Mesenchymal stem cell (in vitro differentiated cells and primary cell): Measurements from ENCODE around the gene WEE2.

Source experiments
- DNase-seq: peaks from one replicate; pipeline ENCODE4 v3.0.0-alpha.2; 2013
- H2AFZ ChIP-seq: one replicate; pipeline ENCODE4 v1.6.1; 2013; ENCODE audit warnings: low read depth, mild to moderate bottlenecking, control low read depth, inconsistent platforms, low read length, moderate library complexity
- H2AK5ac ChIP-seq: 2 replicates; pipeline ENCODE4 v1.6.1; 2013; ENCODE audit warnings: low read length, moderate library complexity, mild to moderate bottlenecking, inconsistent platforms; ENCODE audit not compliant: severe bottlenecking
- H2BK120ac ChIP-seq: one replicate; pipeline ENCODE4 v1.6.1; 2013; ENCODE audit warnings: low read depth, mild to moderate bottlenecking, inconsistent platforms, low read length, moderate library complexity
- H2BK12ac ChIP-seq, 2 experiments: one replicate each; pipeline ENCODE4 v1.6.1; 2013; ENCODE audit warnings: inconsistent platforms in 2 of 2, low read length in 2 of 2, mild to moderate bottlenecking in 2 of 2, moderate library complexity in 2 of 2, control low read depth in 1 of 2
- H2BK15ac ChIP-seq: one replicate; pipeline ENCODE4 v1.6.1; 2013; ENCODE audit warnings: mild to moderate bottlenecking, low read depth, inconsistent platforms; ENCODE audit not compliant: poor library complexity, severe bottlenecking
- H2BK5ac ChIP-seq: 2 replicates; pipeline ENCODE4 v1.6.1; 2013; ENCODE audit warnings: low read depth, mild to moderate bottlenecking, low read length, control low read depth, inconsistent platforms; ENCODE audit not compliant: poor library complexity, severe bottlenecking
- H3K14ac ChIP-seq, 2 experiments: one replicate each; pipeline ENCODE4 v1.6.1; 2013; ENCODE audit warnings: inconsistent platforms in 2 of 2, low read length in 2 of 2, control low read depth in 1 of 2, mild to moderate bottlenecking in 1 of 2, moderate library complexity in 1 of 2
- H3K18ac ChIP-seq, 2 experiments: one replicate each; pipeline ENCODE4 v1.6.1; 2013; ENCODE audit warnings: inconsistent platforms in 2 of 2, low read length in 2 of 2, control low read depth in 1 of 2, low read depth in 1 of 2, mild to moderate bottlenecking in 1 of 2
- H3K23ac ChIP-seq, 2 experiments: one replicate each; pipeline ENCODE4 v1.6.1; 2013; ENCODE audit warnings: inconsistent platforms in 2 of 2, low read length in 2 of 2, mild to moderate bottlenecking in 2 of 2, moderate library complexity in 2 of 2, control low read depth in 1 of 2
- H3K27ac ChIP-seq: 2 replicates; pipeline ENCODE4 v1.5.1; 2013; ENCODE audit warnings: mild to moderate bottlenecking, moderate library complexity, low read length, control low read depth, inconsistent platforms; ENCODE audit not compliant: poor library complexity, severe bottlenecking
- H3K27me3 ChIP-seq, 2 experiments: 2 replicates each; pipeline versions ENCODE4 v1.6.1 to v1.7.0; 2013; ENCODE audit warnings: low read length in 2 of 2, mild to moderate bottlenecking in 2 of 2, moderate library complexity in 2 of 2, control low read depth in 1 of 2, inconsistent platforms in 1 of 2; ENCODE audit not compliant: control insufficient read depth in 1 of 2, insufficient read depth in 1 of 2
- H3K36me3 ChIP-seq, 2 experiments: 2 replicates each; pipeline versions ENCODE4 v1.6.1 to v1.7.0; 2013; ENCODE audit warnings: low read length in 2 of 2, control low read depth in 1 of 2, inconsistent platforms in 1 of 2, low read depth in 1 of 2, mild to moderate bottlenecking in 1 of 2; ENCODE audit not compliant: insufficient read depth in 2 of 2, control insufficient read depth in 1 of 2
- H3K4ac ChIP-seq, 2 experiments: one replicate each; pipeline ENCODE4 v1.6.1; 2013; ENCODE audit warnings: inconsistent platforms in 2 of 2, low read length in 2 of 2, mild to moderate bottlenecking in 2 of 2, moderate library complexity in 2 of 2, control low read depth in 1 of 2, low read depth in 1 of 2
- H3K4me1 ChIP-seq: 2 replicates; pipeline ENCODE4 v1.6.1; 2013; ENCODE audit warnings: low read depth, low read length, control low read depth; ENCODE audit not compliant: control insufficient read depth, insufficient read depth
- H3K4me2 ChIP-seq: 2 replicates; pipeline ENCODE4 v1.6.1; 2013; ENCODE audit warnings: low read length, mild to moderate bottlenecking, inconsistent platforms; ENCODE audit not compliant: poor library complexity, severe bottlenecking
- H3K4me3 ChIP-seq, 2 experiments: 2 replicates each; pipeline versions ENCODE4 v1.5.1 to v1.7.0; 2013; ENCODE audit warnings: low read length in 2 of 2, mild to moderate bottlenecking in 2 of 2, control low read depth in 1 of 2, low read depth in 1 of 2; ENCODE audit not compliant: insufficient read depth in 1 of 2
- H3K79me1 ChIP-seq: replicated peaks from 2 replicates; pipeline ENCODE4 v1.6.1; 2013; ENCODE audit warnings: mild to moderate bottlenecking, control low read depth, low read length, inconsistent platforms; ENCODE audit not compliant: poor library complexity, severe bottlenecking
- H3K9ac ChIP-seq: 2 replicates; pipeline ENCODE4 v1.7.0; 2013; ENCODE audit warnings: mild to moderate bottlenecking, low read length, moderate library complexity
- H3K9me3 ChIP-seq: 2 replicates; pipeline ENCODE4 v1.7.0; 2013; ENCODE audit warnings: mild to moderate bottlenecking, low read length; ENCODE audit not compliant: control insufficient read depth
- H4K8ac ChIP-seq: one replicate; pipeline ENCODE4 v1.6.1; 2013; ENCODE audit warnings: inconsistent platforms, mild to moderate bottlenecking, low read length, moderate library complexity
- H4K91ac ChIP-seq: one replicate; pipeline ENCODE4 v1.6.1; 2013; ENCODE audit warnings: mild to moderate bottlenecking, low read length, inconsistent platforms
- WGBS: methylation state at CpG from one replicate; pipeline ENCODE4 v1.1.7; 2013; ENCODE audit warnings: mixed read lengths; 5-methylcytosine and 5-hydroxymethylcytosine counted together

The WEE2 gene

GRCh38 chr7:141691540-141691939 is 16.6 kb upstream of the WEE2 start:
- Histone ChIP-seq H3K27me3 (no peaks in the 10 kb centered on the region), H3K4me1 (peaks cover 4% of the 10 kb centered on the region), H3K27ac (no peak overlapping the region), H3K9me3 (no peaks in the 10 kb centered on the region), H3K4ac (no peak overlapping the region), H2BK5ac (no peak overlapping the region), H4K91ac (no peak overlapping the region), H2AK5ac (no peak overlapping the region), H4K8ac (no peak overlapping the region), H3K9ac (no peak overlapping the region), H3K23ac (no peak overlapping the region), H2BK120ac (no peak overlapping the region), H3K36me3 (no peaks in the 10 kb centered on the region), H2BK12ac (no peak overlapping the region), H3K14ac (no peak overlapping the region), H3K4me3 (no peak overlapping the region), H3K79me1 (peaks cover 34% of the 10 kb centered on the region), H3K18ac (no peak overlapping the region), H2BK15ac (no peak overlapping the region), H2AFZ (no peak overlapping the region), H3K4me2 (no peak overlapping the region)
- 83% methylated on average over 1 of the region's 3 CpGs for WGBS
- no peak for DNase-seq

- Histone ChIP-seq H3K36me3 (no peaks in the 10 kb centered on the region), H3K9ac (no peak overlapping the region), H3K9me3 (no peaks in the 10 kb centered on the region), H2AFZ (no peak overlapping the region), H2BK5ac (no peak overlapping the region), H2AK5ac (no peak overlapping the region), H3K4me1 (peaks cover 5% of the 10 kb centered on the region), H2BK15ac (no peak overlapping the region), H2BK12ac (no peak overlapping the region), H3K4me2 (no peak overlapping the region), H2BK120ac (no peak overlapping the region), H3K18ac (no peak overlapping the region), H3K27ac (no peak overlapping the region), H3K4ac (no peak overlapping the region), H4K8ac (no peak overlapping the region), H3K79me1 (peaks cover 34% of the 10 kb centered on the region), H4K91ac (no peak overlapping the region), H3K4me3 (no peak overlapping the region), H3K27me3 (no peaks in the 10 kb centered on the region), H3K14ac (no peak overlapping the region), H3K23ac (no peak overlapping the region)
- DNase-seq = no peak
- 100% methylated on average over 2 of the region's 4 CpGs for WGBS
Measured at GRCh38 chr7:141691961-141692360, 16.2 kb upstream of the WEE2 start.

- Histone ChIP-seq H3K27ac (no peak overlapping the region), H3K23ac (no peak overlapping the region), H2BK12ac (no peak overlapping the region), H4K91ac (no peak overlapping the region), H2BK5ac (no peak overlapping the region), H2BK15ac (no peak overlapping the region), H3K14ac (no peak overlapping the region), H3K9me3 (no peaks in the 10 kb centered on the region), H3K18ac (no peak overlapping the region), H3K4me3 (no peak overlapping the region), H3K4ac (no peak overlapping the region), H2AK5ac (no peak overlapping the region), H3K79me1 (peaks cover 34% of the 10 kb centered on the region), H3K4me1 (peaks cover 8% of the 10 kb centered on the region), H3K36me3 (no peaks in the 10 kb centered on the region), H3K27me3 (no peaks in the 10 kb centered on the region), H2BK120ac (no peak overlapping the region), H3K4me2 (no peak overlapping the region), H4K8ac (no peak overlapping the region), H3K9ac (no peak overlapping the region), H2AFZ (no peak overlapping the region)
- 92% methylated on average over 2 of the region's 3 CpGs for WGBS
- no peak for DNase-seq
Measured at GRCh38 chr7:141693082-141693481, 15.1 kb upstream of the WEE2 start.

GRCh38 chr7:141695803-141696289 is 12.3 kb upstream of the WEE2 start:
- Histone ChIP-seq H3K9ac (no peak overlapping the region), H2BK15ac (no peak overlapping the region), H3K4me1 (peaks cover 10% of the 10 kb centered on the region), H2BK120ac (no peak overlapping the region), H3K27me3 (no peaks in the 10 kb centered on the region), H3K27ac (no peak overlapping the region), H3K4me3 (no peak overlapping the region), H3K4me2 (no peak overlapping the region), H2AFZ (no peak overlapping the region), H2BK12ac (no peak overlapping the region), H3K23ac (no peak overlapping the region), H3K9me3 (no peaks in the 10 kb centered on the region), H3K79me1 (peaks cover 34% of the 10 kb centered on the region), H3K36me3 (no peaks in the 10 kb centered on the region), H4K8ac (no peak overlapping the region), H4K91ac (no peak overlapping the region), H3K18ac (no peak overlapping the region), H3K14ac (no peak overlapping the region), H3K4ac (no peak overlapping the region), H2AK5ac (no peak overlapping the region), H2BK5ac (no peak overlapping the region)
- no peak for DNase-seq
- 89% methylated on average over 6 of the region's 6 CpGs for WGBS
